NB4 (cell line): ENCODE measurements around the gene CCDC126.

ENCODE experiments used
- CTCF ChIP-seq: IDR thresholded peaks from one replicate; pipeline ENCODE4 v1.5.1; 2012; ENCODE audit warnings: low read depth, low read length
- MAX ChIP-seq: IDR thresholded peaks from 2 replicates; pipeline ENCODE4 v1.6.1; 2011; ENCODE audit warnings: low read depth, low read length
- MYC ChIP-seq: IDR thresholded peaks from 2 replicates; pipeline ENCODE4 v1.6.1; 2011; ENCODE audit warnings: low read depth, low read length
- POLR2A ChIP-seq: IDR thresholded peaks from 2 replicates; pipeline ENCODE4 v1.6.1; 2011; ENCODE audit warnings: mild to moderate bottlenecking; ENCODE audit not compliant: insufficient read length; ENCODE audit errors: extremely low read depth

- no peak for TF ChIP-seq POLR2A
- TF ChIP-seq CTCF: no peak
- TF ChIP-seq MAX: no peak
- TF ChIP-seq MYC: no peak
These were observed 19.4 kb downstream of the CCDC126 start for GRCh38 chr7:23616593-23616992.
